ENCODE results near the gene RBBP5.
"Not testable (repeated sequence)": the region's sequence is repeated elsewhere in the genome, so short reads cannot be mapped to it uniquely, and the experiment has no call there.

Gene RBBP5

DNA sequence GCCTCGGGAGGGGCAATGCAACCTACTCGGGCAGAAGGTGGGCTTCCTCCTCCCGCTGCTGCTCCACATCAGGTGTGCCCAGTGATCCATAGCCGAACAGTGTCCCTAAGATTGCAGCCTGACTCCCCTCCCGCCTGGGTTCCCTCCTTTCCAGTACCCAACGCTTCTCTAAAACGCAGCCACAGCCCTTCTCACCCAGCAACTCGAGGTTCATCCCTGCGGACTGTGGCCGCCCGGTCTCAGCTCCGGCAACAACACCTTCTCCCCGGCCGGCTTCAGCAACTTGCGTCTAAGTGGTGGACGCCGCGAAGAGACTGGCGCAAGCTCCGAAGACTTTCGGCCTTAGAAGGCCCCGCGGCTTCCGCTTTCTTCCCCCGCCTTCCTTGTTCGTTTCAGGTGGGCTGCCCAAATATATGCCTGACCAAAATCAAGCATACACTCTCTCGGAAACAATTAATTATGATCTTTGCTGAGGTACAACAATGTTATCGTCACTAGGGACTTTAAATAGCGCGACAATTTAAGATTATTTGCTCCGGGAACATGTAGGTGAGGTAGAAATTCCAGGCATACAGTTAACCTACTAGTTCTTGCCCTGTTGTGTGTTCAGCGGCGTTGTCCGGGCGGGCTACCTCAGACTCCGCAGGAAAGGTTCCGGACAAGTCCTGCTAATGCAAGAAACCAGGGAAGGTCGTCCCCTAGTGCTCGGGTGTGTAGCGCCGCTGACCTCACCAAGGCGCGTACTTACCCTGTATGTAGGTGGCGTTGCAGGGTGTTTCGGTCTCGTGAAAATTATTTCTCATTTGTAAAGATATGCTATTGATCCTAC is at the start of gene RBBP5:
RBBP5 (minus strand) TSS at position 319 of the 829 bp plus-strand sequence; CDS start at position 214, 105 bp downstream.
- peak; percentile 97 for DNase-seq

DNA sequence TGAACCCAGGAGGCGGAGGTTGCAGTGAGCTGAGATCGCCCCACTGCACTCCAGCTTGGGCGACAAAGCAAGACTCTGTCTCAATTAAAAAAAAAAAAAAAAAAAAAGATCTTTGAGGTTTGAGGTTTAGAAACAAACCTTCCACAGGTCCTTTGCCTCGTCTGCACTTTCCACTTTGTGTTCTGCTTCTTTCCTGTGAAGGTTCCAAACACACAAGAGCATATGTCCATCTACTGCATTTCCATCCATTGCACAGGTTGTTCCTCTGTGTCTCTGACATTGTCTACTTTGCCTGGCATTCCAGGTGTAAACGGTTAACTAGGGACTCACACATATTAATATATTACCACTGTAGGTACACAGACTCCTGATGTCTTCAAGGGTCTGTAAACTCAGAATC is 49.6 kb upstream of the RBBP5 start:
- DNase-seq: peak; percentile 19

DNA sequence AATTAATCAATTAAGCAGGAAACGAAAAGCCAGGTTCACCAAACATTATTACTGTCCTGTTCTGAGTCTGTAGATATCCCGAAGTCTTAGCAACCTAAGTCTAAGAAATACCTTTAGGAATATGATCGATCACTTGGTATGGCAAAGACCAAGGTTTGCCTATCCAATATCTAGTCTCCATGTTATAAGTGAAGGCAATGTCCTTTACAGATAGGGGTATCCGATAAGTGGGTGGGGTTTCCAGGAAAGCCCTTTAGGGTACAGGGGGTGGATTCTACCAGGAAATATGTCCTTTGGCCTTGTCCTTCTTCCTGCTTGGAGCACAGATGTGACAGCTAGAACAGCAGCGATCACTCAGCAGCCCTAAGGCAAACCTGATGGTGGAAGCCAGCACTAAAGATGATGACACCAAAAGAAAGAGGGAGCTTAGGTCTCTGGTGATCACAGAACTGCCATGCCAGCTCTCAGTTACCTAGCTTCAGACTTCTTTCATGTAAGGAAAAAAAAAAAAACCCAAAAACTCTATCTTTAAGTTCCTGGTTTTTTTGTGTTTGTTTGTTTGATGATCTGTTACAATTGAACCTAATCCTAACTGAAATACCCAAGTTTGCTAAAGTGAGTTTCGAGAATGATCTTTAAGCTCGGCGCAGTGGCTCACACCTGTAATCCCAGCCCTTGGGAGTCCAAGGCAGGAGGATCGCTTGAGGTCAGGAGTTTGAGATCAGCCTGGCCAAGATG is 48.9 kb upstream of the RBBP5 start:
- no peak for DNase-seq

GRCh38 chr1:205169248-205169647 is 47.5 kb upstream of the RBBP5 start:
- DNase-seq: no peak

DNA sequence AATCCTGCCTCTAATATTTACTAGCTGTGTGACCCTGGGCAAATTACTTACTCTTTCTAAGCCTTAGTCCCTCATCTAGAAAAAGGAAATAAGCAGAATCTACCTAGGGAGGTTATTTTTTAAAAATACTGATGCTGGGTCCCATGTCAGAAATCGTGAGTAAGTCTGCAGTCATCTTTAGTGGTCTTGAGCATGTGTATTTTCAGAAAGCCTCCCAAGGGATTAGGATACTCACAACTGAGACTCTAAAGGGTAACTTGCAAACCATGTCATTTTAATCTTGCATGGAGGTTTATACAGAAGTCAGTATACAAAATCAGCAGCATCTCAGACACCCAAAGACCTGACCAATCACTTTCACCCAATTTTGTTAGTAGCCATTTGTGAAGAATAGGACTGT is 46.5 kb upstream of the RBBP5 start:
- no peak for DNase-seq

- no peak for DNase-seq
Observed at GRCh38 chr1:205162301-205162700, 40.5 kb upstream of the RBBP5 start.

- DNase-seq: no peak
Observed at GRCh38 chr1:205161076-205161475, 39.3 kb upstream of the RBBP5 start.

GRCh38 chr1:205158048-205158616 is 36.4 kb upstream of the RBBP5 start:
- no peak for DNase-seq

GRCh38 chr1:205155665-205156377 is 34.0 kb upstream of the RBBP5 start:
- not testable (repeated sequence) for DNase-seq

DNA sequence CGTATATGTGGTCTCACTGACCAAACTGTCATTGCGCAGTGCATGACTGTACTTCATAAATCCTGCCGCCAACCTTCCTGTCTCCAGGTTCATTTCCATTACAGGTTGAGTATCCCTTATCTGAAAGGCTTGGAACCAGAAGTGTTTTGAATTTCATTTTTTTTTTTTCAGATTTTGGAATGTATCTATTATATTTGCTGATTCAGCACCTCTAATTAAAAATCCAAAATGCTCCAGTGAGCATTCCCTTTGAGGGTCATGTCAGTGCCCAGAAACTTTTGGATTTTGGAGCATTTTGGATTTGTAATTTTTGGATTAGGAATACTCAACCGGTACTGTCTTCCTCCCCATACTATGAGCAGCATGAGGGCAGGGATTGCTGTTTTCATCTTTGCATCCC is 30.7 kb upstream of the RBBP5 start:
- DNase-seq: no peak

DNA sequence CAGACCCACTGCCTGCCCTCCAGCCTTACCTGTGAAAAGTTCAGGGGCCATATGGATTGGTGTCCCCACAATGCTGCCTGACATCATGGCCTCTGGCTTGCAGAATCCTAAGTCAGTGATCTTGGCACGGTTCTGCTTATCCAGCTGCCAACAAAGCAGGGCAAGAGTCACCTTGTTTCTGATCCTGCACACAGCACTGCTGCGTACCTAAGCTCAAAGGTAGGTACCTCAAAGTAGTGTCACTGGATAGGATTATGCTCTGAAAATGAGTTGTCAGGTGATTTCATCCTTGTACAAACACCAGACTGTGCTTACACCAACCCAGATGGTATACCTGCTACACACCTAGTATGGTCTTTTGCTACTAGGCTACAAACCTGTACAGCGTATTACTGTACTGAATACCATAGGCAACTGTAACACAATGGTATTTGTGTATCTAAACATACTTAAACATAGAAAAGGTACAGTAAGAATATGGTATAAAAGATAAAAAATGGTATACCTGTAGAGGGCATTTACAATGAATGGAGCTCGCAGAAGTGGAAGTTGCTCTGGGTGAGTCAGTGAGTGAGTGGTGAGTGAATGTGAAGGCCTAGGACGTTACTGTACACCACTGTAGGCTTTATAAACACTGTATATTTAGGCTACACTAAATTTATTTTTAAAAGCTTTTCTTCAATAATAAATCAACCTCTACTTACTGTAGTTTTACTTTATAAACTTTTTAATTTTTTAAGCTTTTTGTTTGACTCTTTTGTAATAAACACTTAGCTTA is 29.1 kb upstream of the RBBP5 start:
- DNase-seq: no peak

DNA sequence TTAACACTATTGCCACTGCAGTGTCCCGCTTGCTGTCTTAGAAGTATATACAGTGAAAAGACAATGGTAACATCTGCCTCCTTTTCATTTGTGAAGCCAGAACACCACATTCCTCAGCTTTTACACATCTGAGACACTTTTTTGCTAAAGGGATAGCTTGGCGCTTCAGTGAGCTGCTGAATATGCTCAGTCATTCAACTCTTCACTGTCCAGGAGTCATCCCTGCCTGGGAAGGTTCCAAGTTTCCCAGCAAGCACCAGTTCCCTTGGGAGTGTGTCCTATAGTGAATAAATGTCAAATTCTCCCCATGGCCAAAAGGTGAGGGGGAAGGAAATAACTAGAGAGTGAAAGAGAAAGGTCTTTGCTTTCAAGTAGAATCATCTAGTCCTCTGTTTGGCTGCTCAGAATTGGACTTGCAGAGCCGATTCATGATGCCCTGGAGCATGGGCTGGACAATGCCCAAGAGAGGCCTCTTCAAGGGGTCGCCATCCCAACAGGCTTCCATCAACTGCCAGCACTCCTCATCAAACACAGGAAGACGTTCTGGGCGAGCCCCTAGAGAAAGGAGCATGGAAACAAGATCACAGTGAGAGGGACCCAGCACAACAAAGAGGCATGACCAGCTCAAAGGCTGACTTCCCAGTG is 25.5 kb upstream of the RBBP5 start:
- no peak for DNase-seq

DNA sequence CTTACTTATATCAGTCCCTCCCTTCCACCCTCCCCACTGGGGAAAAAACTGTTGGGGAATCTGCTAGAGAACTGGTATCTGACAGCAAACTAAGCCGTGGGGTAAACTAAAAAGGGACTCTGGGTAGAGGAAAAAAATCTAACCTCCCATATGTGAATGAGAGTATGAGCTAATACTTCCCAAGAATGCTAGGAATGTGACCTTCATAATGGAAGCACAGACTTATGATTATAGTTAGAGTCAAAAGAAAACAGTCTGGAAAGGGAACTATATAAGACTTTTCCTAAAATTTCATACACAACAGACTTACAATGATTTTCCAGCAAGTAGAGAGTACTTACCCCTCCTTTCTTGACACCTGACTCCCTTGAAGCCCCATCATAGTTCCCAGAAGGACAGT is 23.0 kb upstream of the RBBP5 start:
- DNase-seq: no peak

DNA sequence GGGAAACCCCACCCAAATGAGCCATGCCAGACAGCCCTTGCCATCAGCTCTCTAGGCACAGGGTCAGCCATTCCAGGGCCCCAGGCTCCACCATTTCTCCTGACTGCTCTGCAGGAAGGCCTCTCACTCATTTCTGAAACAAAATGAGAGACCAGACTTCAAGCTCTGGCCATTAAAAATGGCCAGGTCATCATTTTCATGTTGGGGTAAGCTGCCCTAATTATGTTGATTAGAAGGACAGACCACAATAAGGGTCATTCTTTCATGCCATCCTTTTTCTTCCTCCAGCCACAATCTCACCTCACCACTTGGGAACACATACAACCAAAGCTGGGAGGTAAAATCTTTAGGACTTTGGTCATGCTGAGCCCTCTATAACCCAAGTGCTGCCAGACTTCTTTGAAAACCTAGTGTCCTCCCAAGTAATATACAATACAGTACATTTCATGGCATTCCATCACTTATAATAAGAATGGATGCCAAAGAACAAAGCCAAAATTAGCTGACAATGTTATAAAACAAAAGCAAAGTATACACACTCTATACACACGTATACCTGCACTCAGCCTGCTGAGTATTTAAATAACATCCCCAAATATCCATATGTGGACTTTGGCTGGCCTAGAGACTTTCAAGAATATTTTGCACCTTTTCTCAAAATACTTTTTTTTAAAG is 22.4 kb upstream of the RBBP5 start:
- no peak for DNase-seq

DNA sequence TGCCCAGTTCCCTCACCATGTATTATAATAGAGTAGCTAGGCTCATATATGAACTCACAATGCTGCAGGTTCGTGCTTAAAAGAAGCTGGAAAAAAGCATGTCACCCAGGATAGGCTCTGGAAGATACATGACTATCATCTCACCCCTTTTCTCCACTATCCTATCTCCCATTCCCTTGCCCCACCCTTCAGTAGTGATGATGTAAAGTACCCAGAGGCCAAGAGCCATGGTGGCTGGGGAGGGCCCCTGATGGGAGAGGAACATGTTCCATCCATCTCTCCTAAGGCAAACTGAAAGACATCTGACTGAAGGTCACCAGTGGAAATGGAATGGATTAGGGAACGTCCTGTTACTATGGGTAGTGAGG is 20.3 kb upstream of the RBBP5 start:
- no peak for DNase-seq

DNA sequence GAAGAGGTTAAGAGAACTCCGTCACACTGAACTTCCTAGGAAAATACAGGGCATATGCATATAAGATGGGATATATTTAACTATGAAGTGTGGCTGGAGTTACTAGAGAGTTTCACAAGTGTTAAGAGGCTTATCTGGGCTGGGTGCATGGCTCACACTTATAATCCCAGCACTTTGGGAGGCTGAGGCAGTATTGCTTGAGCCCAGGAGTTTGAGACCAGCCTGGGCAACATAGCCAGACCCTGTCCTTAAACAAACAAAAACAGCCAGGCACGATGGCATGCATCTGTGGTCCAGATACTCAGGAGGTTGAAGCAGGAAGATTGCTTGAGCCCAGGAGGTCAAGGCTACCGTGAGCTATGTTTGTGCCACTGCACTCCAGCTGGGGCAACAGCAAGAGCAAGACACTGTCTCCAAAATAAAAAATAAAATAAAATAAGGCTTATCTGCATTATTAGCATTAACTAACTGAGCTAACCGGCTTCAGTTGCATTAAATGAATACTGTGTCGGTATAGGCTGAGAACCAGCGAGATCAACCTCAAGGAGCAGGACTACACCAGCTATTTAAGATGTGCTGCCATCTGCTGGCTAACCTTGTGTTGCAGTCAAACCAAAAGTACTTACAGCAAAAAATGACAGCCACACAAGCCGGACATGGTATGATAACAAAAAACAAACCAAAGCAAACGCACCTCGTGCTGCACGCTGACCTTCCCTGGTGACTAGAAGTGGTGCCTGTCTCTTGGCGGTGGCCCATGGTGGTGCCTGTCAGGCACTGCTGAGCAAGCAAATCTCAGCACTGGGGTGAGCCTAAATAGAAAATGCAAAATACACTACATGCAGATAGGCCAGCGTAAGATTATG is 19.7 kb upstream of the RBBP5 start:
- DNase-seq: peak; percentile 78

DNA sequence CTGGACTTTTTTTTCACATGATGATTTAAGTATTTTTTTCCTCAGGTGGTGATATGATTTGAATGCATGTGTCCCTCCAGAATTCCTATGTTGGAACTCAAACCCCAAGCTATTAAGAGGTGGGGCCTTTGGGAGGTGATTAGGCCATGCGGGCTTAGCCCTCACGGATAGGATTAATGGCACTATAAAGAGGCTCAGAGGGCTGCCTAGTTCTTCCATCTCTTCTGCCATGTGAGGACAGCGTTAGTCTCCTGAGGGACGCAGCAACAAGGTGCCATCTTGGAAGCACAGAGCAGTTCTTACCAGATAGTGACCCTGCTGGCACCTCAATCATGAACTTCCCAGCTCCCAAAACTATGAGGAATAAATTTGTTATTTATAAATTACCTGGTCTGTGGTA is 18.3 kb upstream of the RBBP5 start:
- DNase-seq: no peak

GRCh38 chr1:205137901-205138300 is 16.1 kb upstream of the RBBP5 start:
- DNase-seq: no peak

DNA sequence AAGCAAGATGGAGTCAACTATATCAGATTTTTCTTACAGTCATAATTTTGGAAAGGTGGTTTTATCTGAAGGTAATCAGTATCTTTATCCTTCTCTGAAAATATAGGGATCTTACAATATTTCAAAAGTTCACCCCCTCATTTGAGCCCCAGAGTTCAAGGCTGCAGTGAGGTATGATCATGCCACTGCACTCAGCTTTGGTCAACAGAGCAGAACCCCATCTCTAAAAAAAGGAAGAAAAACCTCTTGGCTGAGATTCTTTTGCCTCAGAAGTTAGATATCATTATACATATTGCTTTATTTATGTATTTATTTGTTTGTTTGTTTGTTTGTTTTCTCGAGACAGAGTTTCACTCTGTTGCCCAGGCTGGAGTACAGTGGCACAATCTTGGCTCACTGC is 11.5 kb upstream of the RBBP5 start:
- no peak for DNase-seq

DNA sequence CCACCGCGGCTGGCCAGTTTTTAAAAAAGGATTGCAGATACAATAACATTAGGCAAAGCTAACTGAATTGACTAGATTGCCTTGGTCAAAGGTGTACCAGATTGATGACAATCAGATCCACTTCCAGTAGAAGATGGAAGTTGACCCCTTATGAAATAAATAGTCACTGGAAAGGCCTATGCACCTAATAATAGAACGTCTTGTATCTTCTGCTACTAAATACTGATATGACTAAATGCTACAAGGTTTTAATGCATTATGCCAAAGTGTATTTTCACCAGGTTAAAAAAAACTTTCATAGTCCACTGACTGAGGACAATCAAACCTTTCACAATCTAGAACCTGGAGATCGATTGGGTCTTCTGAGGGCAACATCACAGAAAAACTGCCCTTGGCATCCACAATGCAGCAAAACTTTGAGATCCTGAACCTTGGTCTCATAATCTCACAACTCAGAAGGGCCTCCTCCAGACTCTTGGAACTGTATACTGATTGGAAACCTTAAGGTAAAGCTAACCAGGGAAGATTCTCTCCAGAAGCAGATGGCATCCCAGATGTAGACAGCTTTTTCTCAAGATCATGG is 7.8 kb upstream of the RBBP5 start:
- DNase-seq: no peak

Data from activated CD4-positive, alpha-beta T cell treated with anti-CD3 and anti-CD28 coated beads, Interleukin-2, amount 50 U/mL, for 16 hours (primary cell).